HTR-8/SVneo (cell line): ENCODE data around the gene HMCN2.

Experiments used
- DNase-seq: peaks from one replicate; pipeline ENCODE4 v3.0.0; 2011; ENCODE audit warnings: low spot score, mixed read lengths; ENCODE audit not compliant: insufficient read length
- FAIRE-seq: peaks from 2 replicates; lab custom pipeline; 2011; peaks lifted over from hg19 to GRCh38; lab: Jason Lieb, UNC

Gene HMCN2

DNA sequence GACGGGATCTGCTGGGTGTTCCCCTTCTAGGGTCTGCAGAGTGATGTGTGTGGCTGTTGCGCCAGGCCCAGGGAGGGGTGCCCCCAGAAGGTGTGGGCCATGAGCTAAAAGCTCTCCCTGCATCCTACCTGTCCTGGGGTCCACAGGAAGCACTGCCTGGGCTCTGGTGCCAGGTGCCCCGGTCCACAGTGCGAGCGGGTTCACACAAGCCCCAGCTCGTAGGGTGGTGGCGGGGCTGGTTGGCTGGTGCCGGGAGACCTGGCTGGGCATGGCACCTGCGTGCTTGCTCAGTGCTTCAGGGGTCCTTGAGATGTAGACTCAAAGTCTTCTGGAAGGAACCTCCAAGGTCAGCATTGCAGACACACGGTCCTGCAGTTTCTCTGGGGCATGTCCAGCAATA is 204.7 kb downstream of the HMCN2 start:
- FAIRE-seq (no peak), DNase-seq (no peak)

DNA sequence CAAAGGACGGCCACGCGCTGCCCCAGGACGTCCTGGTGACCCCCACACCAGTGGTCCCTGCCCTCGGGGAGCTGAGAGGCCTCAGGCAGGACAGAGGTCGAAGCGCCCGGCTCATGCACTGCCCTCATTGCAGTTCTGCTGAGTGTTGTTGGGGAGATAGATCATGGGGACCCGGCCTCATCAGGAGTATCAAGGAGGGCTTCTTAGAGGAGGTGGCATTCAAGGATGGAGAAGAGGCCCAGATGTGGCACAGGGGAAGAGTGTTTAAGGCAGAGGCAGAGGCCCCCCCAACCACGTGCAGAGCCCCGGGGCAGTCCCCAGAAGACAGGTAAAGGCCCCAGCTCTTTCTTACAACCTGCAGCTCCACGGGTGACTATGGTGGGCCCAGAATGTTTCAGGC is 205.4 kb downstream of the HMCN2 start:
- no peak for DNase-seq
- no peak for FAIRE-seq

GRCh38 chr9:130471411-130472183 is 206.0 kb downstream of the HMCN2 start:
- FAIRE-seq (no peak), DNase-seq (no peak)

GRCh38 chr9:130472184-130472705 is 206.7 kb downstream of the HMCN2 start:
- no peak for DNase-seq
- FAIRE-seq: no peak

GRCh38 chr9:130473009-130473408 is 207.4 kb downstream of the HMCN2 start:
- FAIRE-seq (no peak), DNase-seq (no peak)

- DNase-seq (no peak), FAIRE-seq (no peak)
Measured at GRCh38 chr9:130473566-130473965, 208.0 kb downstream of the HMCN2 start.

DNA sequence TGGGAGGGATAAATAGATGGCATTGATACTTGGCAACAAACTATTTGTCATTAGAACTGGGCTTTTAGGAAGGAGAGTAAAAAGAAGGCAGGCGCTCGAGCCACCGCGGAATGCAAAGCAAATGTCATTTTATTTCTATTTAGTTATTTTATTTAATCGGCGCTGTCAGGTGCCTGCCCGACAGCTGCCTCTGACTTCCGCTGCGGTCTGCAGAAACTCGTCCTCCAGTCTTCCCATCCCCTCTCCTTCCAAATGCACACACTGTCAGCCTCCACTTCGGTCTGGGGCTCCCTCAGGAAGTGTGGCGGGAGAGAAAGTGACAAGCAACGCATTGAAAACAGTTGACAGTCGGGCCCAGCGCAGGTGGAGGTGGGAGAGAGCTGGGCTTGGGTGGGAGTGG is 208.5 kb downstream of the HMCN2 start:
- no peak for FAIRE-seq
- no peak for DNase-seq

DNA sequence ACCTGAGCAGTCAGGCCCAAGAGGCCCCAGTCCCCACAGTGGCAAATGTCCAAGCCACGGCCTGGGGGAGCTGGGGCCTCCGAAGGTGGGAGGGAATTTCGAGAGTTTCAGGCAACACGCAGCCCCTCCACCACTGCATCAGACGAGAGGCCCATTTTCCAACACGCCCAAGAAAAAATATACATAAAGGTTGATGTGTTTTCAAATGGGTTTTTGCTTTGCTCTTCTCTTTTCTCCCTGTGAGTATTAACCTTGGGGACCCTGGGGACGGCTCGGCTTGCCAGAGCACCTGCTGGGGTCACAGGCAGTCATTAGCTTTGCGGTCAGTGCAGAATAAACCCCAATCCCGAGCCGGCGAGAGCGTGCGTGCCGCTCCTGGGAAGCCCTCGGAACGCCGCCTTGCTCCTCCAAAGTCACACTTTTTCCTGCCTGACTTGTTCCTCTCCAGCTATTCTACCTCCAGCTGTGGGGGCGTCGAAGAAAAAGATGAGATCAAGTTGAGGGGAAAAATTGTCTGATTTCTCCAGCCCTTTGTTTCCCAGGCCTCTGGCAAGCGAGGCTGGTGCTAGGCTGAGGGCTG is 210.7 kb downstream of the HMCN2 start:
- no peak for DNase-seq
- FAIRE-seq: no peak

GRCh38 chr9:130477564-130477963 is 212.0 kb downstream of the HMCN2 start:
- FAIRE-seq (no peak), DNase-seq (no peak)

DNA sequence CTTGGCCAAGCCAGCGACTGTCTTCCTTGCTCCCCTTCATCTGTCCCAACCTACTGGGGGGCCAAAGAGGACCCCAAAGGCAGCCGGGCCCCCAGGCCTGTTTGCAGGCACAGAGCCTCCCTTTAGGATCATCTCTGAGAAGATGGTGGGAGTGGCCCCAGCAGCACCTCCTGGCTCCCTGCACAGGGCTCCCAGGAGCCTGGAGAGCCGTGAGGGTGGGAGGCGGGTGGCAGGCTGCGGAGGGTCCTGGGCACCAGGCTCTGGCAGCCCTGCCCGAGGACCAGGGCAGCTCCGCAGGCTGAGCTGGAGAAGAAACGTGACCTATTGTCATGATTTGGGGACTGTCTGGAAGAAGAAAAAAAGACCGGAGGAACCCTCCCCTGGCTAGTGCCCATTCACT is 212.6 kb downstream of the HMCN2 start:
- DNase-seq (no peak), FAIRE-seq (no peak)

GRCh38 chr9:130478736-130479575 is 213.4 kb downstream of the HMCN2 start:
- FAIRE-seq: no peak

DNA sequence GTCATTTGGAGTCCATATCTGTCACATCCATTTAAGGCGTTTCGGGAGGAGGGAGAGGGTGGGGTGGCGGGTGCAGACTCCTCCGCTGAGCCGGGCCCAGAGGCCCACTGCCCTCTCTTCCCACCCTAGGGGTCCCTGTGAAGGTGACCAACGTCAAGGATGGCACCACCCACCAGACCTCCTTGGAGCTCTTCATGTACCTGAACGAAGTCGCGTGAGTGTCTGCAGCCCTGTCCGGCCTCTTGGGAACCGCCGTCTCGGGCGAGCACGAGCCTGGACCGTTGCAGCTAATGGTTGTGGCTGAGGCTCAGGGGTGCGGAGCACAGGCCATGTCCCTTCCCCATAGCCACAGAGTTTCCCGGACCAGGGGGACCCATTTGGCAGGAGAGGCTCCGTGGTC is 214.0 kb downstream of the HMCN2 start:
- DNase-seq: no peak
- no peak for FAIRE-seq

More at GRCh38 chr9:130478736-130479575, 213.4 kb downstream of the HMCN2 start:
- DNase-seq: no peak

DNA sequence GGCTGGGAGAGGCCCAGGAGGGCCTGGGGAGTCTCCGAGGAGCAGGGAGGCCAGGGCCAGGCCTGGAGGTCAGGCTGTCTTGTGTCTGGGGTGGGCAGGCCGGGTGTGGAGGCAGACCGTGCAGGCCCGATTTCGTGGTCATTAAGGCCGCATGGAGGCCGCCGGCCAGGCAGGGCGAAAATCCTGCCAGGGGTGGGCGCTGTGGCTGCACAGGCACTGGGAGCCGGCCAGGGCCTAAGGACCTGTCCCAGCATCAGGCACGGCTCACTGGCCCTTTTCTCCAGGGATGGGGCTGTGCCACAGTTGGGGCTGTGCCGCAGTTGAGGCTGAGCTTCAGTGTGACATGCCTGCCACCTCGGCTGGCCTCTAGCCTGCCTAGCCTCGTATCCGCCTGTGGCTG is 215.1 kb downstream of the HMCN2 start:
- no peak for FAIRE-seq
- no peak for DNase-seq

DNA sequence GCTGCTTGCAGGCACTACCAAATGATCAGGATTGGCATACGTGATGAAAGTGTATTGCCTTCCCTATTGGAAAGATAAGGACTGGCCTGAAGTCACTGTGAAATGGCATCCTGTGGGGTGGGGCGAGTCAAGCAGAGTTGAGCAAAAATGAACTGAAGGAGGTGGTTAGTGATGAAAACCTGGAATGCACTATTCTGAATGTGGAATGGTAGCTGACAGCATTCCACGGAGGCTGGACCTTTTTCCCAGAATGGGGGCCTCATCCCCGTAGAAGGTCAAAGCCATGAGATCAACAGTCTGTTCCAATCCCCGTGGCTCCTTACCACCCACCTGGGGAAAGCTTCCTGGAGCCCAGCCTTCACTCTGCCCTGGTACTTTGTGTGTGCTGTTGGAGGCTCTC is 216.9 kb downstream of the HMCN2 start:
- FAIRE-seq (no peak), DNase-seq (no peak)

DNA sequence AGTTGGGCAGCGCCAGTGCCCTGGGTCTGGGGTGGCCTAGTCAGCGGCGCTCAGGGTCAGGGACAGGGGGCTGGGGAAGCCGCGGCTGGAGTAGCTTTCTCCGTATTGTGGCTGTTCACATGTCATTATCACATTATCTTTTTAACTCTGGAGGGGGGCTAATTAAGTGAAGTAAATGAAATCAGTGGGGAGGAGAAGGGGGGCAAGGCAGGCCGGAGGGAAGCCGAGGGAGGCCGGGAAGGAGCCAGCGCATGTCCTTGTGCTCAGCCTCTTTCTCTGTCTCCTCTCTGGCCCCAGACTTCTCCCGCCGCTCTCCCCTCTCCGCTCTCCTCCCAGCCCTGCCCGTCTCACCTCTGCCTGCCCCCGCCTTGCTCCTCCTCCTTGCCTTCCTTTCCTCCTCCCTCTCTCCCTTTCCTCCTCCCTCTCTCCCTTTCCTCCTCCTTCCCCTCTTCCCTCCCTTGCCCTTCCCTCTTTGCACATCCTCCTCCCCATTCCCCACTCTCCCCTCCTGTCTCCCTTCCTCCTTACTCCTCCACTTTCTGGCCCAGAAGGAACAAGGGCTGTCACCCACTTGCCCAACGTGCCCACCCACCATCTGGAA is 217.9 kb downstream of the HMCN2 start:
- DNase-seq (no peak), FAIRE-seq (no peak)
